PC-9 (cell line): ENCODE data around the gene SCG5.

Experiments
- CTCF ChIP-seq: fragments of 200-600 bp; sonication (generic); conservative IDR thresholded peaks from 2 replicates; pipeline ENCODE4 v1.6.1; 2017; ENCODE audit warnings: mixed run types, antibody characterized with exemption, mild to moderate bottlenecking, moderate library complexity
- EZH2 ChIP-seq: fragments of 200-600 bp; sonication (generic); IDR thresholded peaks from 2 replicates; pipeline ENCODE4 v1.8.0; 2017; ENCODE audit warnings: antibody characterized with exemption, low read depth

- TF ChIP-seq CTCF (no peak), EZH2 (no peak)
Measured at GRCh38 chr15:32682569-32682968, 41.1 kb downstream of the SCG5 start.
